HCT116 (cell line): Measurements from ENCODE around the gene LTBP1. TPM values are rescaled to one million over a fixed set of nuclear protein-coding genes. Genes with fewer than 3 reads are reported as not detected.

Experiments
- ATAC-seq: fragments of 200-7000 bp; cut with Tn5 transposase; 2 replicates; pipeline ENCODE4 v1.9.1; 2020; ENCODE audit warnings: mild to moderate bottlenecking, moderate library complexity
- BruUV-seq: library from RNA; stranded (reverse); fragments of 400-500 nt; replicated peaks from 2 replicates; lab custom pipeline; 2021; lab: Mats Ljungman, UMichigan
- CTCF ChIA-PET: fragments of 300-600 bp; sonication (Branson Sonifier 250); formaldehyde crosslinking; loops from one replicate; lab custom pipeline; 2021; ENCODE audit warnings: antibody characterized with exemption; lab: Charles Lee
- POLR2A ChIA-PET: fragments of 300-600, 350-600 bp; sonication (Branson Sonifier 250); formaldehyde crosslinking; loops from one replicate; lab custom pipeline; 2021; ENCODE audit warnings: antibody characterized with exemption; lab: Charles Lee
- RAD21 ChIA-PET, 2 experiments: fragments of 300-600 bp; sonication (Branson Sonifier 250); formaldehyde crosslinking; loops; one replicate each; lab custom pipeline; 2023; ENCODE audit warnings: low total read pairs in 2 of 2; ENCODE audit not compliant: uncharacterized antibody in 2 of 2, unreplicated experiment in 2 of 2, low non-redundant PET in 1 of 2; lab: Charles Lee
- DNase-seq: peaks from one replicate; pipeline ENCODE4 v3.0.0-alpha.2; 2010; ENCODE audit warnings: low read depth, low spot score
- H2AFZ ChIP-seq: fragments of 200-600 bp; shearing (Covaris generic), sonication (generic); 2 replicates; pipeline ENCODE4 v1.6.1; 2017; ENCODE audit warnings: low read depth, mixed run types, mixed read lengths, antibody characterized with exemption, low read length; ENCODE audit not compliant: poor library complexity, severe bottlenecking
- H3K27ac ChIP-seq: 2 replicates; pipeline ENCODE4 v1.5.1; 2012; ENCODE audit warnings: low read depth, low read length
- H3K27me3 ChIP-seq: fragments of 200-600 bp; sonication (generic); 2 replicates; pipeline ENCODE4 v1.6.1; 2016; ENCODE audit warnings: mixed run types, low read length, mixed read lengths; ENCODE audit not compliant: insufficient read depth
- H3K36me3 ChIP-seq, 2 experiments: fragments of 200-500 bp in 1 of 2; fragments of 200-600 bp in 1 of 2; sonication (Bioruptor generic) in 1 of 2; sonication (generic) in 1 of 2; 2 replicates each; pipeline versions ENCODE4 v1.5.1 to v1.6.1; 2014 to 2016; ENCODE audit warnings: low read length in 2 of 2, inconsistent platforms in 1 of 2, mixed read lengths in 1 of 2, mixed run types in 1 of 2; ENCODE audit not compliant: insufficient read depth in 2 of 2, control insufficient read depth in 1 of 2
- H3K4me1 ChIP-seq, 2 experiments: fragments of 200-600 bp in 1 of 2; sonication (generic) in 1 of 2; 2 replicates each; pipeline versions ENCODE4 v1.5.1 to v1.6.1; 2012 to 2017; ENCODE audit warnings: low read length in 2 of 2, inconsistent platforms in 1 of 2, mild to moderate bottlenecking in 1 of 2, mixed read lengths in 1 of 2, mixed run types in 1 of 2, moderate library complexity in 1 of 2; ENCODE audit not compliant: insufficient read depth in 2 of 2, control insufficient read depth in 1 of 2
- H3K4me2 ChIP-seq: fragments of 200-600 bp; sonication (generic); 2 replicates; pipeline ENCODE4 v1.6.1; 2017; ENCODE audit warnings: mixed run types, low read length, mixed read lengths
- H3K4me3 ChIP-seq, 2 experiments: fragments of 200-600 bp in 1 of 2; sonication (generic) in 1 of 2; replicated peaks in 1 of 2; 2 replicates each; pipeline ENCODE4 v1.5.1; 2011 to 2016; ENCODE audit warnings: low read length in 2 of 2, control low read depth in 1 of 2, low read depth in 1 of 2, mild to moderate bottlenecking in 1 of 2, mixed read lengths in 1 of 2, mixed run types in 1 of 2
- H3K79me2 ChIP-seq: fragments of 200-600 bp; sonication (generic); 2 replicates; pipeline ENCODE4 v1.6.1; 2017; ENCODE audit warnings: mild to moderate bottlenecking, mixed run types, low read length, moderate library complexity, mixed read lengths; ENCODE audit not compliant: insufficient read depth
- H3K9ac ChIP-seq: fragments of 200-600 bp; sonication (generic); 2 replicates; pipeline ENCODE4 v1.6.1; 2016; ENCODE audit warnings: low read length, mixed read lengths
- H3K9me2 ChIP-seq: fragments of 200-600 bp; sonication (generic), shearing (Covaris generic); 2 replicates; pipeline ENCODE4 v1.6.1; 2017; ENCODE audit warnings: mixed run types, mild to moderate bottlenecking, moderate library complexity; ENCODE audit not compliant: insufficient read depth
- H3K9me3 ChIP-seq, 2 experiments: fragments of 200-500 bp in 1 of 2; fragments of 200-600 bp in 1 of 2; sonication (Bioruptor generic) in 1 of 2; sonication (generic) in 1 of 2; 2 replicates each; pipeline ENCODE4 v1.6.1; 2014 to 2017; ENCODE audit warnings: low read length in 2 of 2, mixed read lengths in 2 of 2, inconsistent platforms in 1 of 2, low read depth in 1 of 2, mild to moderate bottlenecking in 1 of 2, mixed run types in 1 of 2, moderate library complexity in 1 of 2; ENCODE audit not compliant: control insufficient read depth in 1 of 2, insufficient read depth in 1 of 2
- H4K20me1 ChIP-seq: fragments of 200-600 bp; sonication (generic), shearing (Covaris generic); 2 replicates; pipeline ENCODE4 v1.6.1; 2017; ENCODE audit warnings: mixed run types, mild to moderate bottlenecking, moderate library complexity; ENCODE audit not compliant: insufficient read depth
- ATF3 ChIP-seq: IDR thresholded peaks from 2 replicates; pipeline ENCODE4 v1.6.1; 2012
- ELF1 ChIP-seq: IDR thresholded peaks from 2 replicates; pipeline ENCODE4 v1.6.1; 2012; ENCODE audit warnings: low read depth, borderline replicate concordance
- EZH2phosphoT487 ChIP-seq: fragments of 200-600 bp; IDR thresholded peaks from 2 replicates; pipeline ENCODE4 v1.6.1; 2018; ENCODE audit warnings: antibody characterized with exemption, borderline replicate concordance
- FOSL1 ChIP-seq: IDR thresholded peaks from 2 replicates; pipeline ENCODE4 v1.6.1; 2012; ENCODE audit warnings: low read depth
- JUND ChIP-seq: IDR thresholded peaks from 2 replicates; pipeline ENCODE4 v1.6.1; 2012
- POLR2A ChIP-seq: IDR thresholded peaks from 2 replicates; pipeline ENCODE4 v1.7.0; 2011; ENCODE audit warnings: borderline replicate concordance; ENCODE audit not compliant: insufficient read depth, insufficient read length; ENCODE audit errors: extremely low read depth
- POLR2AphosphoS5 ChIP-seq: IDR thresholded peaks from 2 replicates; pipeline ENCODE4 v1.6.1; 2011; ENCODE audit warnings: mild to moderate bottlenecking, low read depth, low read length, moderate library complexity
- RAD21 ChIP-seq: IDR thresholded peaks from 2 replicates; pipeline ENCODE4 v1.6.1; 2012; ENCODE audit warnings: low read depth, mild to moderate bottlenecking
- SIN3A ChIP-seq: IDR thresholded peaks from 2 replicates; pipeline ENCODE4 v1.6.1; 2012; ENCODE audit warnings: low read depth
- SP1 ChIP-seq: IDR thresholded peaks from 2 replicates; pipeline ENCODE4 v1.6.1; 2012; ENCODE audit warnings: low read depth
- SRF ChIP-seq: IDR thresholded peaks from 2 replicates; pipeline ENCODE4 v1.6.1; 2012; ENCODE audit warnings: low read depth
- TCF7L2 ChIP-seq: IDR thresholded peaks from 2 replicates; pipeline ENCODE4 v1.7.0; 2011; ENCODE audit warnings: borderline replicate concordance, inconsistent platforms; ENCODE audit not compliant: insufficient read depth, insufficient read length; ENCODE audit errors: extremely low read depth
- ZBTB33 ChIP-seq: IDR thresholded peaks from 2 replicates; pipeline ENCODE4 v1.6.1; 2011; ENCODE audit warnings: mild to moderate bottlenecking, low read length, moderate library complexity; ENCODE audit not compliant: insufficient replicate concordance; ENCODE audit errors: extremely low read depth
- ZNF274 ChIP-seq: fragments of 200-500 bp; sonication (Bioruptor generic); IDR thresholded peaks from 2 replicates; pipeline ENCODE4 v1.6.1; 2014; ENCODE audit warnings: mild to moderate bottlenecking, low read depth, low read length, inconsistent platforms
- intact Hi-C: fragments of 100-400 bp; cut with micrococcal nuclease; formaldehyde crosslinking; loops from 2 replicates; pipeline ENCODE4 v1.10.0; 2022
- total RNA-seq: library from RNA; stranded (reverse); gene quantifications from one replicate; pipeline ENCODE4 v1.2.1, GENCODE V29; 2021; ENCODE audit not compliant: unreplicated experiment
- TF ChIP-seq, protein P1 (sequence below): IDR thresholded peaks from 2 replicates; pipeline ENCODE4 v1.6.1; 2012
- TF ChIP-seq, protein P2 (sequence below), 3 experiments: fragments of 200-600 bp in 1 of 3; sonication (generic) in 1 of 3; IDR thresholded peaks in 2 of 3; conservative IDR thresholded peaks in 1 of 3; 2 replicates each; pipeline ENCODE4 v1.5.1; 2012 to 2017; ENCODE audit warnings: low read depth in 2 of 3, low read length in 2 of 3, antibody characterized with exemption in 1 of 3, borderline replicate concordance in 1 of 3, control low read depth in 1 of 3, mild to moderate bottlenecking in 1 of 3, mixed read lengths in 1 of 3, mixed run types in 1 of 3, moderate library complexity in 1 of 3; ENCODE audit not compliant: insufficient read depth in 1 of 3
- TF ChIP-seq, protein P3 (sequence below): IDR thresholded peaks from 2 replicates; pipeline ENCODE4 v1.6.1; 2012; ENCODE audit warnings: low read depth

The LTBP1 gene
- total RNA-seq, 1 experiment from 2014 or later: 5.1 TPM

GRCh38 chr2:33177627-33178026 is 230.9 kb downstream of the LTBP1 start:
- POLR2A ChIA-PET: no interaction called here
- ATAC-seq: no peak

More at GRCh38 chr2:33177627-33178026, 230.9 kb downstream of the LTBP1 start:
- H3K4me2 ChIP-seq: no peak overlapping the region
- H3K27me3 ChIP-seq: no peaks in the 10 kb centered on the region
- H3K9ac ChIP-seq: no peak overlapping the region
- no peak for DNase-seq
- H3K27ac ChIP-seq: no peak overlapping the region
- intact Hi-C loops: no loop called here
- ChIA-PET CTCF (no interaction called here), RAD21 (no interaction called here)
- H3K4me3 ChIP-seq: no peak overlapping the region
- H3K36me3 ChIP-seq: no peaks in the 10 kb centered on the region
- H2AFZ ChIP-seq: no peak overlapping the region
- no peaks in the 10 kb centered on the region for H3K9me3 ChIP-seq
- H3K79me2 ChIP-seq: no peaks in the 10 kb centered on the region
- no peaks in the 10 kb centered on the region for H3K9me2 ChIP-seq
- no peaks in the 10 kb centered on the region for H3K4me1 ChIP-seq
- TF ChIP-seq ZNF274 (no peak), TCF7L2 (no peak), ATF3 (no peak), SP1 (no peak), FOSL1 (no peak), SRF (no peak), JUND (no peak), POLR2A (no peak), POLR2AphosphoS5 (no peak), SIN3A (no peak), EZH2phosphoT487 (no peak), ELF1 (no peak), RAD21 (no peak), ZBTB33 (no peak)
- TF ChIP-seq, protein P1, sequence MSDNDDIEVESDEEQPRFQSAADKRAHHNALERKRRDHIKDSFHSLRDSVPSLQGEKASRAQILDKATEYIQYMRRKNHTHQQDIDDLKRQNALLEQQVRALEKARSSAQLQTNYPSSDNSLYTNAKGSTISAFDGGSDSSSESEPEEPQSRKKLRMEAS: no peak
- TF ChIP-seq, protein P2, sequence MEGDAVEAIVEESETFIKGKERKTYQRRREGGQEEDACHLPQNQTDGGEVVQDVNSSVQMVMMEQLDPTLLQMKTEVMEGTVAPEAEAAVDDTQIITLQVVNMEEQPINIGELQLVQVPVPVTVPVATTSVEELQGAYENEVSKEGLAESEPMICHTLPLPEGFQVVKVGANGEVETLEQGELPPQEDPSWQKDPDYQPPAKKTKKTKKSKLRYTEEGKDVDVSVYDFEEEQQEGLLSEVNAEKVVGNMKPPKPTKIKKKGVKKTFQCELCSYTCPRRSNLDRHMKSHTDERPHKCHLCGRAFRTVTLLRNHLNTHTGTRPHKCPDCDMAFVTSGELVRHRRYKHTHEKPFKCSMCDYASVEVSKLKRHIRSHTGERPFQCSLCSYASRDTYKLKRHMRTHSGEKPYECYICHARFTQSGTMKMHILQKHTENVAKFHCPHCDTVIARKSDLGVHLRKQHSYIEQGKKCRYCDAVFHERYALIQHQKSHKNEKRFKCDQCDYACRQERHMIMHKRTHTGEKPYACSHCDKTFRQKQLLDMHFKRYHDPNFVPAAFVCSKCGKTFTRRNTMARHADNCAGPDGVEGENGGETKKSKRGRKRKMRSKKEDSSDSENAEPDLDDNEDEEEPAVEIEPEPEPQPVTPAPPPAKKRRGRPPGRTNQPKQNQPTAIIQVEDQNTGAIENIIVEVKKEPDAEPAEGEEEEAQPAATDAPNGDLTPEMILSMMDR (IDR thresholded peaks at IDR 0.05 in 2 of 3, conservative IDR thresholded peaks at IDR 0.05 in 1 of 3; ENCODE audit: borderline replicate concordance in 1 of 3, insufficient read depth in 1 of 3, low read depth in 2 of 3, low read length in 2 of 3): no peak
- TF ChIP-seq, protein P3, sequence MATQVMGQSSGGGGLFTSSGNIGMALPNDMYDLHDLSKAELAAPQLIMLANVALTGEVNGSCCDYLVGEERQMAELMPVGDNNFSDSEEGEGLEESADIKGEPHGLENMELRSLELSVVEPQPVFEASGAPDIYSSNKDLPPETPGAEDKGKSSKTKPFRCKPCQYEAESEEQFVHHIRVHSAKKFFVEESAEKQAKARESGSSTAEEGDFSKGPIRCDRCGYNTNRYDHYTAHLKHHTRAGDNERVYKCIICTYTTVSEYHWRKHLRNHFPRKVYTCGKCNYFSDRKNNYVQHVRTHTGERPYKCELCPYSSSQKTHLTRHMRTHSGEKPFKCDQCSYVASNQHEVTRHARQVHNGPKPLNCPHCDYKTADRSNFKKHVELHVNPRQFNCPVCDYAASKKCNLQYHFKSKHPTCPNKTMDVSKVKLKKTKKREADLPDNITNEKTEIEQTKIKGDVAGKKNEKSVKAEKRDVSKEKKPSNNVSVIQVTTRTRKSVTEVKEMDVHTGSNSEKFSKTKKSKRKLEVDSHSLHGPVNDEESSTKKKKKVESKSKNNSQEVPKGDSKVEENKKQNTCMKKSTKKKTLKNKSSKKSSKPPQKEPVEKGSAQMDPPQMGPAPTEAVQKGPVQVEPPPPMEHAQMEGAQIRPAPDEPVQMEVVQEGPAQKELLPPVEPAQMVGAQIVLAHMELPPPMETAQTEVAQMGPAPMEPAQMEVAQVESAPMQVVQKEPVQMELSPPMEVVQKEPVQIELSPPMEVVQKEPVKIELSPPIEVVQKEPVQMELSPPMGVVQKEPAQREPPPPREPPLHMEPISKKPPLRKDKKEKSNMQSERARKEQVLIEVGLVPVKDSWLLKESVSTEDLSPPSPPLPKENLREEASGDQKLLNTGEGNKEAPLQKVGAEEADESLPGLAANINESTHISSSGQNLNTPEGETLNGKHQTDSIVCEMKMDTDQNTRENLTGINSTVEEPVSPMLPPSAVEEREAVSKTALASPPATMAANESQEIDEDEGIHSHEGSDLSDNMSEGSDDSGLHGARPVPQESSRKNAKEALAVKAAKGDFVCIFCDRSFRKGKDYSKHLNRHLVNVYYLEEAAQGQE: no peak
- no TSS peak for BruUV-seq
- no peaks in the 10 kb centered on the region for H4K20me1 ChIP-seq
